Thoracic aorta (tissue), 2 donors: ENCODE data around the gene RSPH1. TPM values are rescaled to one million over a fixed set of nuclear protein-coding genes. Genes with fewer than 3 reads are reported as not detected.

ENCODE experiments used
- ATAC-seq: fragments of 150-250 bp; one replicate; pipeline ENCODE4 v1.8.0; 2017; ENCODE audit warnings: low read depth; ENCODE audit not compliant: insufficient number of reproducible peaks, low FRiP score
- DNase-seq: peaks from one replicate; pipeline ENCODE4 v3.0.0-alpha.2; 2020; ENCODE audit warnings: low spot score
- H3K27ac ChIP-seq, 2 donors: fragments of 200-600 bp; sonication (generic); 1 replicate in 1 of 2; 2 replicates in 1 of 2; pipeline ENCODE4 v1.5.1; 2016; ENCODE audit warnings: mild to moderate bottlenecking in 2 of 2, moderate library complexity in 2 of 2
- H3K27me3 ChIP-seq: fragments of 200-600 bp; sonication (generic); replicated peaks from 2 replicates; pipeline ENCODE4 v1.6.0; 2016; ENCODE audit warnings: mild to moderate bottlenecking; ENCODE audit not compliant: insufficient read depth
- H3K36me3 ChIP-seq: fragments of 200-600 bp; sonication (generic); one replicate; pipeline ENCODE4 v1.5.1; 2016
- H3K4me1 ChIP-seq, 2 donors: fragments of 200-600 bp; sonication (generic); 1 replicate in 1 of 2; 2 replicates in 1 of 2; pipeline versions ENCODE4 v1.5.1 to v1.6.0; 2016; ENCODE audit warnings: low read depth in 2 of 2, mild to moderate bottlenecking in 1 of 2; ENCODE audit not compliant: control insufficient read depth in 1 of 2
- H3K4me3 ChIP-seq: fragments of 200-600 bp; sonication (generic); 2 replicates; pipeline ENCODE4 v1.5.1; 2016; ENCODE audit warnings: mild to moderate bottlenecking
- H3K9me3 ChIP-seq: fragments of 200-600 bp; sonication (generic); 2 replicates; pipeline ENCODE4 v1.5.1; 2016
- total RNA-seq, 2 donors: library from RNA; depleted of rRNA; stranded (reverse); fragments of >200 nt; gene quantifications; one replicate each; pipeline versions ENCODE4 v1.1.0 to v1.2.3, GENCODE V29; 2016
- TF ChIP-seq, protein P1 (sequence below): fragments of 200-600 bp; sonication (generic); IDR thresholded peaks from one replicate; pipeline ENCODE4 v1.5.1; 2019; ENCODE audit warnings: antibody characterized with exemption

Gene RSPH1
- total RNA-seq, 2 donors from 2014 or later = 0.27 TPM; not detected in 1

GRCh38 chr21:42456457-42456856 is 39.6 kb downstream of the RSPH1 start:
- no peaks in the 10 kb centered on the region for H3K4me1 ChIP-seq
- H3K9me3 ChIP-seq = no peaks in the 10 kb centered on the region
- H3K36me3 ChIP-seq = no peaks in the 10 kb centered on the region
- TF ChIP-seq, protein P1, sequence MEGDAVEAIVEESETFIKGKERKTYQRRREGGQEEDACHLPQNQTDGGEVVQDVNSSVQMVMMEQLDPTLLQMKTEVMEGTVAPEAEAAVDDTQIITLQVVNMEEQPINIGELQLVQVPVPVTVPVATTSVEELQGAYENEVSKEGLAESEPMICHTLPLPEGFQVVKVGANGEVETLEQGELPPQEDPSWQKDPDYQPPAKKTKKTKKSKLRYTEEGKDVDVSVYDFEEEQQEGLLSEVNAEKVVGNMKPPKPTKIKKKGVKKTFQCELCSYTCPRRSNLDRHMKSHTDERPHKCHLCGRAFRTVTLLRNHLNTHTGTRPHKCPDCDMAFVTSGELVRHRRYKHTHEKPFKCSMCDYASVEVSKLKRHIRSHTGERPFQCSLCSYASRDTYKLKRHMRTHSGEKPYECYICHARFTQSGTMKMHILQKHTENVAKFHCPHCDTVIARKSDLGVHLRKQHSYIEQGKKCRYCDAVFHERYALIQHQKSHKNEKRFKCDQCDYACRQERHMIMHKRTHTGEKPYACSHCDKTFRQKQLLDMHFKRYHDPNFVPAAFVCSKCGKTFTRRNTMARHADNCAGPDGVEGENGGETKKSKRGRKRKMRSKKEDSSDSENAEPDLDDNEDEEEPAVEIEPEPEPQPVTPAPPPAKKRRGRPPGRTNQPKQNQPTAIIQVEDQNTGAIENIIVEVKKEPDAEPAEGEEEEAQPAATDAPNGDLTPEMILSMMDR = no peak
- ATAC-seq = no peak
- H3K4me3 ChIP-seq = no peak overlapping the region
- H3K27ac ChIP-seq = no peak overlapping the region
- H3K27me3 ChIP-seq = no peaks in the 10 kb centered on the region
- no peak for DNase-seq

DNA sequence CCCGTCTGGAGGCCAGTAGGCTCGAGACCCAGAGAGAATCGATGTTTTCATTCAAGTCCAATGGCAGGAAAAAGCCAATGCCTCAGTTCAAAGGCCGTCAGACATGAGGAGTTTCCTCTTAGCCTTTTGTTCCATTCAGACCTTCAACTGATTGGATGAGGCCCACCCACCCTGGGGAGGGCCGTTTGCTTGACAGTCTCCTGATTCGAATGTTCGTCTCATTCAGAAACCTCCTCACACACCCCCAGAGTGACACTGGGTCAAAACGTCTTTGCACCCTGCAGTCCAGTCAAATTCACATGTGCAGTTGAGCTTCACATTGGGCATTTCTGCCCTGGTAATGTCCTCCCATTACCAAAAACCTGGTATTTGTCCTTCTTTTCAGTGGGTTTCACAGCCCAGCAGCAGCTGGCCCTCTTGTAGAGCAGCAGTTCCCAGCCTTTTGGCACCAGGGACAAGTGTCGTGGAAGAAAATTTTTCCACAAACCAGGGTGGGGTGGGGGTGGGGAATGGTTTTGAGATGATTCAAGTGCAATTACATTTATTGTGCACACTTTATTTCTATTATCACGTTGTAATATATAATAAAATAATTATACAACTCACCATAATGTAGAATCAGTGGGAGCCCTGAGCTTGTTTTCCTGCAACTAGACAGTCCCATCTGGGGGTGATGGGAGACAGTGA is 40.1 kb downstream of the RSPH1 start:
- Histone ChIP-seq H3K9me3 (no peaks in the 10 kb centered on the region), H3K27me3 (no peaks in the 10 kb centered on the region), H3K4me3 (no peak overlapping the region), H3K4me1 (no peaks in the 10 kb centered on the region), H3K36me3 (no peaks in the 10 kb centered on the region), H3K27ac (no peak overlapping the region)
- TF ChIP-seq, protein P1 = no peak
- no peak for ATAC-seq
- DNase-seq = no peak

GRCh38 chr21:42455196-42455595 is 40.8 kb downstream of the RSPH1 start:
- Histone ChIP-seq H3K9me3 (no peaks in the 10 kb centered on the region), H3K4me1 (no peaks in the 10 kb centered on the region), H3K36me3 (no peaks in the 10 kb centered on the region), H3K27me3 (no peaks in the 10 kb centered on the region), H3K27ac (no peak overlapping the region), H3K4me3 (no peak overlapping the region)
- no peak for ATAC-seq
- TF ChIP-seq, protein P1 = no peak
- no peak for DNase-seq

GRCh38 chr21:42454786-42455185 is 41.2 kb downstream of the RSPH1 start:
- ATAC-seq = no peak
- TF ChIP-seq, protein P1 = no peak
- H3K9me3 ChIP-seq = no peaks in the 10 kb centered on the region

GRCh38 chr21:42453986-42454570 is 41.9 kb downstream of the RSPH1 start:
- TF ChIP-seq, protein P1 = no peak

More at GRCh38 chr21:42454786-42455185, 41.2 kb downstream of the RSPH1 start:
- no peaks in the 10 kb centered on the region for H3K4me1 ChIP-seq
- no peak overlapping the region for H3K4me3 ChIP-seq
- DNase-seq = no peak
- no peak overlapping the region for H3K27ac ChIP-seq
- no peaks in the 10 kb centered on the region for H3K27me3 ChIP-seq
- H3K36me3 ChIP-seq = no peaks in the 10 kb centered on the region

More at GRCh38 chr21:42453986-42454570, 41.9 kb downstream of the RSPH1 start:
- DNase-seq (no peak), ATAC-seq (no peak)
- H3K4me1 ChIP-seq = no peaks in the 10 kb centered on the region
- no peak overlapping the region for H3K4me3 ChIP-seq
- no peak overlapping the region for H3K27ac ChIP-seq
- H3K27me3 ChIP-seq = no peaks in the 10 kb centered on the region
- no peaks in the 10 kb centered on the region for H3K9me3 ChIP-seq
- H3K36me3 ChIP-seq = no peaks in the 10 kb centered on the region
